Right ventricle myocardium inferior (tissue), 1 donor: ENCODE results near the gene CAMK2B. TPM values are rescaled to one million over a fixed set of nuclear protein-coding genes. Genes with fewer than 3 reads are reported as not detected.

ENCODE experiments used
- ATAC-seq: fragments of 200-7000 bp; cut with Tn5 transposase; one replicate; pipeline ENCODE4 v1.9.1; 2020; ENCODE audit warnings: mild to moderate bottlenecking, moderate library complexity
- DNase-seq: peaks from one replicate; pipeline ENCODE4 v3.0.0; 2021; ENCODE audit errors: missing footprints
- intact Hi-C: fragments of 100-400 bp; cut with DNase I; formaldehyde crosslinking; loops from one replicate; pipeline ENCODE4 v1.11.0; 2022
- total RNA-seq: library from RNA; stranded (reverse); fragmentation: NEBNext Ultra II Directional; extraction: Animal tissue kit (Norgen Biotek cat#: 25700); gene quantifications from one replicate; pipeline ENCODE4 v1.2.1, GENCODE V29; 2021
- donor health status: DM: no; HTN: yes; CAD: no; lungs with severe emphysema.

The CAMK2B gene
- total RNA-seq, 1 donor from 2014 or later: 95.4 TPM

DNA sequence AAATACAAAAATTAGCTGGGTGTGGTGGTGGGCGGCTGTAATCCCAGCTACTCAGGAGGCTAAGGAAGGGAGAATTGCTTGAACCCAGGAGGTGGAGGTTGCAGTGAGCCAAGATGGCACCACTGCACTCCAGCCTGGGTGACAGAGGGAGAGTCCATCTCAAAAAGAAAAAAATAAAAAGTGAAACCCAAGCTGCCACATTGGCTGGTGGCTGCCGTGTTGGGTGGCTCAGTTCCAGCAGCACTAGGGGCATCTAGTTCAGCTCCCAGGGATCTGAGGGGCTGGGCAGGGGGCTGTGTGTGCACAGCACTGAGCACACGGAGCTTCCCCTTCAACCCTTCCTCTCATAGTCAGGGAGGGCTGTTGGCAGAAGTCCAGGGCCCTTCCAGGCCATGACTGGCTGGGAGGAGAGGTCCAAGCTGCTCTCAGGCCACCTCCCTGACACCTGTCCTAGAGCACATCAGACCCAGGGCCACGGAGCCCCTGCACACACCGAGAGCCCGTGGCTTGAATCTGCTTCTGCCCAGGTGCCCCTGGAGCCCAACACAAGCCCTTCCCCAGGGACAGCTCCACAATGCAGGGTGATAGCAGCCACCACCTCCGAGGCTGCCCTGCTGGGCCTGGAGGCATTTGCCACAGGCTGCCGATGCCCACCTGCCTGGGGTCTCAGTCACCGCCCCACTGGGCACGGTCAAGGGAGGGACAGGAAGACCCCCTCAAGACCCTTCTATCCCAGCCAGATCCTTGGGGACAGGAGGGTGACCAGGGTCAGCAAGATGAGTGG is 77.3 kb downstream of the CAMK2B start:
- intact Hi-C loops: no loop called here
- ATAC-seq (no peak), DNase-seq (no peak)

DNA sequence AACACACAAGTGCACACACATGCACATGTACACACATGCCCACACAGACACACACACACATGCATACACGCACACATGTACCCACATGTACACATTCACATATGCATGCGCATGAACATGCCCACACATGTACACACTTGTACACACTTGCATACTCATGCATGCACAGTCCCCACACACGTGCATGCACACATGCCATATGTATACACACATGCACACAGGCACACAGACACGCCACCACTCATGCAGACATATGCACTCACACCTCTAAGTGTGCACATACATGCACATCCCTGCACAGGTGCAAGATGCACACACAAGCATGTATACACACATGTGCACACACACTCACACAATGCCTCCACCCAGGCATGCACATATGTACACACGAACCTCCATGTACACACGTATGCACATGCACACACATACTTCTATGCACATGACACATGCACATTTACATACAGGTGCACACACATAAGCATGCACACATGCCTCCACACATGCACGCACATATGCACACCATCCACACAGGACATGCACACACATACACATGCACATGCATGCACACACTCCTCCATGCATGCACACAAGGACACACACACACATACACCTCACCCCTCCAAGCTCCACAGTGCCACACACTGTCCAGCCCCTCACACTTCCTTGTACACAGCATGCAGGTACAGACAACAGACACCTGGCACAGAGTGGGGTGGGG is 78.8 kb downstream of the CAMK2B start:
- ATAC-seq (no peak), DNase-seq (no peak)
- intact Hi-C loops: no loop called here

DNA sequence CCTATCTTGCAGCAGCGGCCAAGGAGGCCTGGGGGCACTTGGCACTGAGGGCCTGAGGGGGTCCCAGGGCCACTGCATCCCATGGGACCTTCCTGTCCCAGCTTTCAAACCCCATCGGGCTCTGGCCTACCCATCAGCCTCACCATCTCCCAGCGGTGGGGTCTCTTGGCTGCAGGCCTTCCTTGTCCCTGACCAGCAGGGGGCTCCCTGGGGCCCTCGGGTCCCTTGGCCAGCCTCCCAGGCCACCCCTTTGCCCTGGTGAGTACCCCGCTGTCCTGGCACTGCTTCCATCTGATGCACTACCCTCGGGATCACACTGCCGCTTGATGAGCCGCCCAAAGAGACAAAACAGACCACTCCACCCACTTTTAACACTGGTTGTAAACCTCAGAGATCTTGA is 81.1 kb downstream of the CAMK2B start:
- intact Hi-C loops: loop anchor here (5.0 kb wide), 1 partner anchor 323 kb away; no protein-coding TSS in a partner anchor
- no peak for ATAC-seq
- DNase-seq: no peak

DNA sequence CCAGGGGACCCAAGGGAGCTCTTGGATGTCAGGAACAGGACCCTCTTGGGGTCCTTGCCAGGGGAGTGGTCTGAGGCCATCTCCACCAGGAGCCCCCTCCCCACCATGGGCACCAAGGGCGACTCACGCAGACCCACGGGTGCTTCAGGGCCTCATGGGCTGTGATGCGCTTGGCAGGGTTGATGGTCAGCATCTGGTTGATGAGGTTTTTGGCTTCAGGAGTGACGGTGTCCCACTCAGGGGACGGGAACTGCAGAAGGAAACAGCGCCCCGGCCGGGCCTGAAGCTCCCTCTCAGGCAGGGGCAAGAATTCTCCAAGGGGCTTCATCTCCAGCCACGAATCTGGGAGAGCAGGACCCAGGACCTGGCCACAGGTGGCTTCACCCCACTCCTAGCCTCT is 83.3 kb downstream of the CAMK2B start:
- intact Hi-C loops: loop anchor here (5.0 kb wide), 1 partner anchor 325 kb away; no protein-coding TSS in a partner anchor
- no peak for DNase-seq
- ATAC-seq: no peak

DNA sequence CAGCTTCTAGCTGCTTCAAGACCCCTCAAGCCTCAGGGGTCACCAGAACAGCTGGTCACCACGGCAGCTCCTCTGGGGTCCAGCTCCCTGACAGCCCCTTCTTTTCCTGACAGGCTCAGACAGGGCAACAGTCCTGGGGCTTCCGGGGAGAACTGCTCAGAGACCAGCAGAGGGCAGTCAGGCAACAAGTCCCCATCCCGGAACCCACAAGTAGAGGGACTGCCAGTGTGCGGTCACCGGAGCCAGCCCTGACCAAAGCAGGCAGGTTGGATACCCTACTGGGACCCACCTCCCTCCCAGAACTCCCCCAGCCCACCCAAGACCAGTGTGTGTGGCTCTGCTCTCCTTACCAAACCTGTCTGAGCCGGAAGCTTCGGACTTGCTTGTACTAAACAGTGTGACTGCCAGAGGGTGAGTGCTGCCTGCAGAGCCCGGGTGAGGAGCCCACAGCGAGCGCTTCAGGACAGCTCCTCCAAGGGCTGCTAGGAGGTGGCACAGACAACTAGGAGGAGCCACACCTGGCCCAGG is 84.3 kb downstream of the CAMK2B start:
- no peak for DNase-seq
- intact Hi-C loops: loop anchor here (2.0 to 5.0 kb wide), 3 partner anchors 68 to 326 kb away; no protein-coding TSS in a partner anchor
- peak; percentile 84 for ATAC-seq

DNA sequence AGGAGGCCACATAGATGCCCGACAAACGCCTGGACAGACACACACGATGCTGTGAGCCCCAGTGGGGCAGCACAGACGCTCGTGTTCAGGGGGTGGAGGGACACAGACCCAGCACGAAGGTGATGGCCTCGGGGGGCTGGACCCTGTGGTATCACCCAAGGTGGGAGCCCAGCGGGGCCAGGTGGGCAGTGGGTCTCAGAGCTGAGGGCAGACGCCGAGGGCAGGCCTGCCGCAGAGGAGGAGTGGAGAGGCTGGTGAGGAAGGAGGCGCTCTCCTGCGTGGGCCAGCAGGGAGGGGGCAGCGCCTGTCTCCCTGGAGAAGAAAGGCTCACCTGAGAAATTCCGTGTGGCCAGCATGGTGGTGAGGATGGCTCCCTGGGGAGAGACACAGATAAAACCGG is 85.0 kb downstream of the CAMK2B start:
- intact Hi-C loops: loop anchor here (2.0 to 5.0 kb wide), 3 partner anchors 68 to 327 kb away; no protein-coding TSS in a partner anchor
- ATAC-seq (no peak), DNase-seq (no peak)

DNA sequence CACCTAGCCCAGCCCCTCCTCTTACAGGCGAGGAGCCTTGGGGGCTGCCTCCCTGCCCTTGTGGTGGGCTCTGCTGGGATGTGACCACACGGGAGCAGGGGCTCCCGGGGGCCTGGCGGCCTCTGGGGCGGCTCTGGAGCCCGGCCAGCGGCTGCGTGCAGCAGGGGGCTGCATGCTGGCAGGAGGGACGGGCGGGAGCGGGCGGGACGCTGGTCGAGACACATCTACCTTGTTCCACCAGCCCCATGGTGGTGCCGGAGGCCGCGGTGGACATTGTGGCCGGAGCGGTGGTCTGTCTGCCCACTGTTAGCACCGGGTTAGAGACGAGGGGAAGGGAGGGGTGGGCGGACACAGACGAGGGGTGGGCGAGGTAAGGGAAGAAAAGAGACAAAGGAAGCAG is 86.0 kb downstream of the CAMK2B start:
- intact Hi-C loops: no loop called here
- DNase-seq (no peak), ATAC-seq (no peak)

DNA sequence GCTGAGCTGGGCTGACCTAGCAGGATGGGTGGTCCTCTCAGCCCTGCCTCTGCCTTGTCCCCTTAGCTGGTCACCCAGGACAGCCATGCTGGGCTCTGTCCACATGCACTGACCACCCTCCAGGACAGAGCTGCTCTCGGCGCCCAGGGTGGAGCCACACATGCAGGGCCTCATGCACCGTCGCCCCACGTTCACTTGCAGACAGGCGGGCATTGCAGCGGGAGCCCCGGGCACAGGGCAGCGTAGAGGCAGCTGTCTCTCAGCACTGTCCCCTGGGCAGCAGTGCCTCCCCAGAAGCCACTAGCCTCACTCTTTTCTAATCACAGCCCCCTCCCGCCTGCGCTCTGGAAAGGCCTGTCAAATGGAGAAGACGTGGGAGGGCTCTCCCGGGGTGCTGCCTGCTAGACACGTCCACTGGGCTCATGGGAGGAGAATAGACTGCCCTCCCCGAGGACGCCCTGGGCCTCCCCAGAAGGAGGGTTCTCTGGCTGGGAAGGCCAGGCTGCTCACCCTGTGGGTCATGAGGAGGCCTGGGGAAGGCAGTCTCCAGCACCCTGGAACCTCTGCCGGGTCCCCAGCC is 87.2 kb downstream of the CAMK2B start:
- intact Hi-C loops: no loop called here
- DNase-seq (no peak), ATAC-seq (no peak)

DNA sequence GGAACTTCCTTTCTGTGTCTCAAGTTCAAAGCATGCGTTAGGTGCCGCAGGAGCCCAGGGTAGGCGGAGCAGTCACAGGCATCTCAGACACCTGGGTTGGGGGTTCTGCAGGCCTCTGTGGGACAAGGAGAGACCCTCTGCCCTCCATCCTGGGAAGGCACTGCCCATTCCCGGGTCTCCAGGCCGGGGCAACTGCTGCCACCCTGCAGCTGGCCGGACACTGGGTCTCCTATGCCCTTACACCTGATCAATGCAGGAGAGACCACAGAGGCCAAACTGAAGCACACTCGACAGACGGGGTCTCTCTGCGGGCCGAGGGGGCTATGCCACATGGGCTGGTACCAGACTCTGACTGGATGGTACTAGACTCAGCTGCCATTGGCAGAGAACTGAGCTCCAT is 87.7 kb downstream of the CAMK2B start:
- ATAC-seq: no peak
- no peak for DNase-seq
- intact Hi-C loops: no loop called here

DNA sequence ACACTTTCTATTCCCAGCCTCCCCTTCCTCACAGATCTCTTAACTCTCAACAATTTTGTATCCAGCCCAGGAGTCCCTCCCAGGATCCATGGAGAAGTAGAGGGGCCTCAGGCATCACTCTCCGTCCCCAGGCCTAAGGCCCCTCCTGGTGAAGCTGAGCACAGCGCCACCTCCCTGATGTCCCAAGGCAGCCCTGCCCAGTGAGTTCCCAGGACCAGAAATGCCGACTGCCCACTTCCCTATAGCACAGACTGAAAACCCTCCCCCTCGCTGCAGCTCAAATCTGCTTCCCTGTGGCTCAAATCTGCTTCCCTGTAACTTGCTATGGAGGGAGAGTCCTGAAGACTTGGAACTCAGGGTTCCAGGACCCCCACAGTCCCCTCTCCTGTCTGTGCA is 89.1 kb downstream of the CAMK2B start:
- intact Hi-C loops: no loop called here
- DNase-seq (no peak), ATAC-seq (no peak)

DNA sequence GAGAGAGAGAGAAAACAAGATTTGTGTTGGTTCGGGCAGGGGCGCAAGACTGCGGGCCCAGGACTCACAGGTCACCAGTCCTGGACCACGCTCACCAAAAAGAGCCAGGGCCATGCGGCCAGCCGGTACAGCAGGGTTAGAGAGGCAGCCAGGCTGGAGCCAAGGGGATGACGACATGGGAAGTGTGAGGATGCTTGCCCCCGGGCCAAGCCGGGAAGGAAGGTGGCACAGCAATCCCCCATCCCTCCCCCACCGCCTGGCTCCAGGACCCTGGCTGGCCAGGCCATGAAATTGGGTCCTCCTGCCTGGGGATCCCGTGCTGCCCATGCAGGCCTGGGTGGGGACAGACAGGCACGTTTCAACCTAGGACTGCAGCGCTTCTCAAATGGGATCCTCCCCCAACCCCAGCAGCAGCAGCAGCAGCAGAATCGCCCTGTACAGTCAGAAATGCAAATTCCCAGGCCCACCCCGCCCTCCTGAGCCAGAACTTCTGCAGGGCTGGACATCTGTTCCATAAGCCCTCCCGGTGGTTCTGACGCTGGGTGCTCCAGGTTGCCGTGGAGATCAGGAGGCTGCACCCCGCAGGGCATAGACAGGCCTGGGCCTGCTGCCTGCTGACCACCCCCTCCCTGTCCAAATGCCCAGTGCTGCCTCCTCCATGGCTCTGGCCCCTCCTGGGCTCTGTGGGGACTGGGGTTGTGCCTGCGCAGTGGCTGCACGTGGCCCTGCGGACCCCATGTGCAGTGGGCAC is 89.6 kb downstream of the CAMK2B start:
- ATAC-seq: no peak
- no peak for DNase-seq
- intact Hi-C loops: no loop called here

DNA sequence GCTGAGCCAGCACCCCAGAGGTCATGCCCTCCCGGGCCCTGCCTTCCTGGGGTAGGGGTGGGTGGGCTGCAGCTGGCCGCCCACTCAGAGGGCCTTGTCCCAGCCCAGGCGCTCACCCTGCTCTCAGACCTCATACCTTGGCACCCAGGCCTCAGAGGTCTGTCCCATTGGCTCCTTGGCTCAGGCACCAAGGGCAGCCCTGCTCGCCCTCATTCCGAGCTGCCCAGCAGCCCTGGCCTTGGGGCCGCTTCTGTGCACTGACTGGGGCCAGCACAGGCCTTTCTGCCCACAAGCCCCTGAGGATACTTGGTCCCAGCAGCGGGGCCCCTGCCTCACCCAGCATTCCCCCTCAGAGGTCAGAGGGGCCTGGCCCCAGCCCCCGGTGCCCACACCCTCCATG is 90.3 kb downstream of the CAMK2B start:
- no peak for DNase-seq
- intact Hi-C loops: no loop called here
- ATAC-seq: no peak

DNA sequence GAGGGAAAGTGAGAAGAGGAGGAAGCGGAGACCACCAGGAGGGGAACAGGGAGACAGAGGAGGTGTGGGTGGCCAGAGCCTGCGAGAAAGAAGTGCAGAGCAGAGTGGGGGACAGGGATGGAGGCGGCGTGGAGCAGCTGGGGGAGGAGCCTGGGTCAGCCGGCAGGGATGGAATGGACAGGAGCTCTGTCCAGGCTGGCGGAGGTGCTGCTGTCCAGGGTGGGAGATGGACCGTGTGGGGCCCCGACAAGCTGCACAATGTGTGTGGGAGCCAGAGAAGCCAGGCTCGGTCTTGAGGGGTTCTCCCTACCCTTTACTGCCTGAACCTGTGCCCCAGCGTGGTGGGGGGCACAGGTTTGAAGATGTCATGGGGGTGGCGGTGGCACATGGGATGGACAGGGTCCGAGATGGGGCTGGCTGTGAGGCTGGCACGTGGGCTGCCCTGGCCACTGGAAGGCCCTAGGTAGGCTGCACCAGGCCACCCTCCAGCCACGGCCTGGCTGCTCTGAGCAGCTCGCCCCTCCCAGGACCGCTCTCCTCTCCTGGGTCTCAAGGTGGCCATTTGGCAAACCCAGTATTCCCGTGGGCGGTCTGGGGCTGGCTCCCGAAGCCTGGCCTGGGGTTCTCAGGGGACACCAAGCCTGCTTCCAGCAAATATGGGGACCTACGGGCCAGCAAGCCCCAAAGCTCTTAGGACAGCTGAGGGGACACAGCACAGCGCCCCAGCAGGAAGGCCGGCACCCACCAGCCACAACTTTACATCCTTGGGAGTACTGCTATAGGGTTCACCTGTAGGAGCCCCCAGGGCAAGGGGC is 92.3 kb downstream of the CAMK2B start:
- intact Hi-C loops: no loop called here
- ATAC-seq (no peak), DNase-seq (peak; percentile 63)

DNA sequence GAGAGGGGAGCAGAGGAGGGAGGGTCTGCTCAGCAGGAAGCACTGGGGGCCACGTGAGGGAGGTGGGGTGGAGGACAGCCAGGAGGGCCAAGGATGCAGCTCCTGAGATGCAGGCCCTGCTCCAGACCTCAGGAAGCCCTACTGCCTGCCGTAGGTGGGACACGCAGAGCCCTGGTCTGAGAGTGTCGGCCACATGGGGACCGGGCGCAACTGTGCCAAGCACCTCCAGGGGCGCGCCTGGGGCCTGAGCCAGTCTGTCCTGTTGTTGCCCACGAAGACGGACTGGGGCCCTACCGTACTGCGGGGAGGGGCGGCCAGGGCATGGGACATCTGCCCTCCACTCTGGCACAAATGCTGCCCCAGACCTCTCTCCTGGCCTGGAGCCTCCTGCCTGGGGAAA is 93.0 kb downstream of the CAMK2B start:
- peak; percentile 23 for DNase-seq
- intact Hi-C loops: no loop called here
- ATAC-seq: no peak

DNA sequence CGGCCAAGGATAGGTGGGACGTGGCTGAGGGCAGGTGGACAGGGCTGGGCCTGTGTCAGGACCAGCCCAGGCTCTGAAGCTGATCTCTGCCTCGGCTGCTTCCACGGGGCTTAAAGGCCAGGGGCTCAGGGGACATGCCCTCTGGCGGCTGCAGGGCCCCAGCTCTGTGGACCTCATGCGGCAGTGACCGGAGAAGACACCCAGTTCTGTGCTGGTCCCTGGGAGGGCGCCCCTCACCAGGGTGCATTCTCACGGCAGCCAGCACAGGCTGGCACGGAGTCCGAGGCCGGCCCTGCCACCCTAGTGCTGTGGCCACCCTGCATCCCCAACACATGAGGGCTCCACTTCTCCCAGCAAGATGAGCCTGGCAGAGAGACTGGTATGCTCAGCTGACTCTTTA is 94.3 kb downstream of the CAMK2B start:
- no peak for ATAC-seq
- DNase-seq: peak; percentile 60
- intact Hi-C loops: no loop called here

DNA sequence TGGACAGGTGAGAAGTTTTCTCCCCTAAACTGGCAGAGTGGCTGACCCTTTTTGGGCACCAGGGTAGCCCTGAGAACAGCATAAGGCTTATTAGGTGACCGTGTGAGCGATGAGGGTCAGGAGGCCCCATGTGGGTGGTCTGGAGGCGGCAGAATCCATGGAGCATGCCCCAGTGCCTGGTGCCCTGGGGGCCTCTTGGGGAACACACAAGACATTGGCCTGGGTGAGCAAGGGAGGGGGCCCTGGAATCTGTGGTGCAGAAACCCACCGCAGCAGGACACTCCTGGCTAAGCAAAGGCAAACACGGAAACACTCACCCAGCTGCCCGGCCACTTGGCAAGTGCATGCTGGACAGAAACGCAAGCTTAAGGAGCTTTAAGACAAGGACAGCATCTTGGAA is 95.1 kb downstream of the CAMK2B start:
- ATAC-seq: no peak
- intact Hi-C loops: no loop called here
- peak; percentile 46 for DNase-seq

DNA sequence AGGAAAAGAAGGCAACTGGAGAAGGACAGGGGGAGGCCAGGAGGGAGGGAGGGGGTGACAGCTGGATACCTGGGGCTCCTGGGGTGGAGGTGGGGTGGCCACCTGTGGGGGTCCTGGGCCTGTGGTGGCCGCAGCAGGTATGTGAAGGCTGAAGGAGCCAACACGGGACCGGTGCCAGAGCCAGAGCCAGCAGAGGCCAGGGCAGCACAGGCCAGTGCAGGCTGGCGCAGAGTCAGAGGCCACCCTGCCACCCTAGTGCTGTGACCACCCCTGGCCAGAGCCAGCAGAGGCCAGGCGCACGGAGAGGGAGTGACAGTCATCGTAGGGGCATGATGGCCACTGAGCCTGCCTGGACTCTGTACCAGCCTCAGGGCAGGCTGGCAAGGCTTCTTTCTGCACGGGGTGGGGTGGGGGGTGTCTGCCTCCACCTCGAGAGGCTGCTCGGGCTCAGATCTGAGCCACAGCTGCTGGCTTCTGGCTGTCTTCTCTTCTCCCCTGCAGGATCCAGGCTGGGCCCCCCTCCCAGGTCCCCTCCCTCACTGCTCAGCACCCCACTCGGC is 95.8 kb downstream of the CAMK2B start:
- no peak for ATAC-seq
- intact Hi-C loops: no loop called here

More for the DNA sequence above, 95.8 kb downstream of the CAMK2B start:
- peak; percentile 27 for DNase-seq
